KOPT-K1 (cell line): ENCODE data around the gene WDR17.

Source experiments
- H3K27ac ChIP-seq: fragments of 200-600 bp; sonication (generic); 2 replicates; pipeline ENCODE4 v1.5.1; 2016; ENCODE audit warnings: antibody characterized with exemption, mild to moderate bottlenecking, low read depth, low read length; ENCODE audit not compliant: poor library complexity, severe bottlenecking
- H3K36me3 ChIP-seq: fragments of 200-600 bp; sonication (generic); 2 replicates; pipeline ENCODE4 v1.5.1; 2017; ENCODE audit warnings: antibody characterized with exemption, mild to moderate bottlenecking, low read length, moderate library complexity; ENCODE audit not compliant: insufficient read depth
- H3K9me3 ChIP-seq: fragments of 200-600 bp; sonication (generic); 2 replicates; pipeline ENCODE4 v1.5.1; 2017; ENCODE audit warnings: antibody characterized with exemption, low read length, mild to moderate bottlenecking; ENCODE audit not compliant: insufficient read depth, poor library complexity, severe bottlenecking

The WDR17 gene

DNA sequence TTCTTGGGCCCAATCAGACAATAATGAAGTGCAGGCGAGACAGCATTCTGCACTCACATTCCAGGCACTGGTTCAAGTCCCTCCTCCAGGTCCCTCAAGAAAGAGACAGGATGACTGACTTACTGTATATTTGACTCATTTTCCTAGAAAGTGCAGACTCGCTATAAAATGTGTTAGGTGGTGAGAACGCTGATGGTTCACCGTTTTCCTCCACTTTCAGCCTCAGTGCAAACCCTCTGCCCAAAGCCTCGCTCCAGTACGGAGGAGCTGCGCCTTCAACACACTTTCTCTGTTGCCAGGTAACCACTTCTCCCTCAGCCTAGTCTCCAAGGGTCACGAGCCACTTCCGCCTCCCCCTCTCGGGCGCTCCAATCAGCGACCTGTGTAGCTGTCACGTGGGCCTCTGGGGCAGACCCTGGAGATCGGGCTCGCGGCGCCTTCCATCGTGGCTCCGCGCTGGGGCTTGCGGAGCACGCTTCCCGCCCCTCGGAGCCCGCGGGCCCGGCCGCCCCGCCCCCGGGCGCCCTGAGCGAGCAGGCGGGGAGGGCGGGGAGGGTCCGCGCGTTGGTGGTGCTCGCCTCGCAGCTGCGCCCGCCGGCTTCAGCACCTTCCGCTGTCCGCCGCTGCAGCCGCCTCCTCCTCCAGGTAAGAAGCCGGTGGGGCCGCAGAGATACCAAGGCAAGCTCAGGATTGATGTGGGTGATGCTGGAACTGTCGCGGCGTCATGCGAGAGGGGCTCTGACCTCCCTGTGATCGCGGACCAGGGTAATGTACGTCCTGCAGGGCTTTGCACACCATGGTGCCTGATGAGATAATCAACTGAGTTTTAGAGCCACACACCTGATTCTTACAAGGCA is at the start of gene WDR17:
Gene WDR17 (plus strand): TSS at position 407 of the 857 bp plus-strand sequence. CDS start 45,740 bp downstream, outside the sequence.
- H3K36me3 ChIP-seq = no peaks in the 10 kb centered on the region
- H3K27ac ChIP-seq = no peak within 1 kb of the TSS
- H3K9me3 ChIP-seq = no peaks in the 10 kb centered on the region

DNA sequence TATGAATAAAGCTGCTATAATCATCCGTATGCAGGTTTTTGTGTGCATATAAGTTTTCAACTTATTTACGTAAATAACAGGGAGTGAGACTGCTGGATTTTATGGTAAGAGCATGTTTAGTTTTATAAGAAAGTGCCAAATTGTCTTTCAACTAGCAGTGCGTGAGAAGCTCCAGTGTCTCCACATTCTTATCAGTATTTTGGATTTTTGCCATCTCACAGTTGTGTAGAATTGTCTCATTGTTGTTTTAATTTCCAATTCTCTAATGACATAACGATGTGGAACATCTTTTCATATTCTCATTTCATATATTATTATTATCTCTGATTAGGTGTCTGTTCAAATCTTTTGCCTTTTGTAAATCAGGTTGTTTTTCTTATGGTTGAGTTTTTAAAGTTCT is 49.0 kb upstream of the WDR17 start:
- Histone ChIP-seq H3K9me3 (no peaks in the 10 kb centered on the region), H3K27ac (no peak overlapping the region)

GRCh38 chr4:176020481-176021085 is 45.1 kb upstream of the WDR17 start:
- Histone ChIP-seq H3K27ac (no peak overlapping the region), H3K36me3 (no peaks in the 10 kb centered on the region), H3K9me3 (no peaks in the 10 kb centered on the region)

More for the DNA sequence above, 49.0 kb upstream of the WDR17 start:
- H3K36me3 ChIP-seq = no peaks in the 10 kb centered on the region

DNA sequence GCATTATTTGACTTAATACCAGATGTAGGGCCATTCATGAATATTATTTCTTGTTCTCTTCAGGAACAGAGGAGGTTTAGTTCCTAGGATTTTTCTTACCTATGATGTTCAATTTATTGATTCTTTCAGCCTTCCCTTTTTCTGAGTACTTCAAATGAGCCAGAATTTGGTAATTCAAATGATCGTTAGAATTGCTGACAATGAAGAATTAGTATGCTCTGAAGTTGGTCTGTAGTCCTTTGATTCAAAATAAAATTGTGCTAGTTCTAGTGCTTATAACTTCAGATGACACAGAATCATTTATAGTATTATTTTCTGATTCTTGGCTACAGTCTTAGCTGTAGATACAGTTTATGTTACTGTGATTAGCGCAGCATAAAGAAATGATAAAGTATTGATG is 35.2 kb upstream of the WDR17 start:
- no peak overlapping the region for H3K27ac ChIP-seq
- H3K36me3 ChIP-seq = no peaks in the 10 kb centered on the region
- no peaks in the 10 kb centered on the region for H3K9me3 ChIP-seq

GRCh38 chr4:176031922-176032321 is 33.7 kb upstream of the WDR17 start:
- Histone ChIP-seq H3K36me3 (no peaks in the 10 kb centered on the region), H3K9me3 (no peaks in the 10 kb centered on the region)

DNA sequence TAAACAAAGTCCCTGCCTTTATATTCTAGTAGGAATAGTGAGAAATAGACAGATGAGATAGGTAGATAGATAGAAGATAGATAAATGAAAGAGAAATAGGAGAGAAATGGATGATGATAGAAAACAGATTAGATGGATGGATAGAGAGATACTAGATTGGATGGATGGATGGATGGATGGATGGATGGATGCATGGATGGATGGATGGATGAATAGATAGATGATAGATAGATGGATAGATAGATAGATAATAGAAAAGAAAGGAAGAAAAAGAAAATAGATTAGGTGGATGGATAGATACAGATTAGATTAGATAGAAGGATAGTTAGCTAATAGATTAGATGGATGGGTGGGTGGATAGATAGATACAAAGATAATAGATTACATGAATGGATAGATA is 33.2 kb upstream of the WDR17 start:
- Histone ChIP-seq H3K9me3 (no peaks in the 10 kb centered on the region), H3K36me3 (no peaks in the 10 kb centered on the region), H3K27ac (no peak overlapping the region)

More at GRCh38 chr4:176031922-176032321, 33.7 kb upstream of the WDR17 start:
- no peak overlapping the region for H3K27ac ChIP-seq

- H3K9me3 ChIP-seq = no peaks in the 10 kb centered on the region
- no peaks in the 10 kb centered on the region for H3K36me3 ChIP-seq
- H3K27ac ChIP-seq = no peak overlapping the region
Observed at GRCh38 chr4:176034499-176034898, 31.1 kb upstream of the WDR17 start.

- no peak overlapping the region for H3K27ac ChIP-seq
- H3K36me3 ChIP-seq = no peaks in the 10 kb centered on the region
- no peaks in the 10 kb centered on the region for H3K9me3 ChIP-seq
Observed at GRCh38 chr4:176034936-176035335, 30.7 kb upstream of the WDR17 start.

GRCh38 chr4:176036585-176037205 is 28.9 kb upstream of the WDR17 start:
- Histone ChIP-seq H3K36me3 (no peaks in the 10 kb centered on the region), H3K27ac (no peak overlapping the region), H3K9me3 (no peaks in the 10 kb centered on the region)

DNA sequence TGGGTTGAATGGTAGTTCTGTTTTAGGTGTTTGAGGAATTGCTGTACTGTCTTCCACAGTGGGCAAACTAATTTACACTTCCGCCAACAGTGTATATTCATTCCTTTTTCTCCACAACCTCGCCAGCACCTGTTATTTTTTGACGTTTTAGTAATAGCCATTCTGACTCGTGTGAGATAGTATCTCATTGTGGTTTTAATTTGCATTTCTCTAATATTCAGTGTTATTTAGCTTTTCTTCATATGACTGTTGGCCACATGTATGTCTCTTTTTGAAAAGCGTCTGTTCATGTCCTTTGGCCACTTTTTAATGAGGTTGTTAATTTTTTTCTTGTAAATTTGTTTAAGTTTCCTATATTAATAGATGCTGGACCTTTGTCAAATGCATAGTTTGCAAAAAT is 26.9 kb upstream of the WDR17 start:
- Histone ChIP-seq H3K36me3 (no peaks in the 10 kb centered on the region), H3K27ac (no peak overlapping the region), H3K9me3 (no peaks in the 10 kb centered on the region)

- no peaks in the 10 kb centered on the region for H3K36me3 ChIP-seq
- no peaks in the 10 kb centered on the region for H3K9me3 ChIP-seq
- H3K27ac ChIP-seq = no peak overlapping the region
Observed at GRCh38 chr4:176042195-176042594, 23.4 kb upstream of the WDR17 start.

GRCh38 chr4:176043838-176044588 is 21.6 kb upstream of the WDR17 start:
- no peaks in the 10 kb centered on the region for H3K36me3 ChIP-seq
- H3K27ac ChIP-seq = no peak overlapping the region
- no peaks in the 10 kb centered on the region for H3K9me3 ChIP-seq

- H3K27ac ChIP-seq = no peak overlapping the region
- H3K36me3 ChIP-seq = no peaks in the 10 kb centered on the region
- H3K9me3 ChIP-seq = no peaks in the 10 kb centered on the region
Observed at GRCh38 chr4:176044589-176044951, 21.1 kb upstream of the WDR17 start.

DNA sequence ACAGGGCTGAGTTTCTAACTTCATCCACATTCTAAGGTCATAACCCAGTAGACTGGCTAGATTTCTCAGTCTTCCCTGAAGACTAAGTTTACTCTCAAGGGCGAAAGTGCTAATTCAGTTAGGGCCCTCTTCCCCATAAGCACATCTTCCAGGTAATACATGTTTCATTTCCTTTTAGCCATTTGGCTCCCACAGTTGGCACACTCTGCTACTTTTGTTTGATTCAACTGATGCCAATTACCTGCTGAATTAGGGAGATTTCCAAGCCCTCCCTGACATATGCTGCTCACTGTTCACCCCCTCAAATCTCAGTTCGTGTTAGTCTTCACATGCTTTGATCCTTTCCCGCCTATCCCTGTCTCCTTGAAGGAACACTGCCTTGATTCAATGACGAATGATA is 17.0 kb upstream of the WDR17 start:
- Histone ChIP-seq H3K9me3 (no peaks in the 10 kb centered on the region), H3K36me3 (no peaks in the 10 kb centered on the region), H3K27ac (no peak overlapping the region)

- Histone ChIP-seq H3K36me3 (no peaks in the 10 kb centered on the region), H3K9me3 (no peaks in the 10 kb centered on the region), H3K27ac (no peak overlapping the region)
Observed at GRCh38 chr4:176052744-176053143, 12.9 kb upstream of the WDR17 start.
